Endothelial cell (in vitro differentiated cells): ENCODE results near the gene USP15. TPM values are rescaled to one million over a fixed set of nuclear protein-coding genes. Genes with fewer than 3 reads are reported as not detected.

ENCODE experiments used
- DNase-seq: peaks from one replicate; pipeline ENCODE4 v3.0.0; 2021; ENCODE audit warnings: low spot score
- H3K27ac Mint-ChIP-seq: one replicate; pipeline ENCODE4 v1.8.0; 2021; ENCODE audit warnings: mixed read lengths, inconsistent platforms; ENCODE audit not compliant: unreplicated experiment
- H3K27me3 Mint-ChIP-seq: one replicate; pipeline ENCODE4 v1.8.0; 2021; ENCODE audit warnings: mild to moderate bottlenecking, moderate library complexity, mixed read lengths, inconsistent platforms; ENCODE audit not compliant: unreplicated experiment
- H3K36me3 Mint-ChIP-seq: one replicate; pipeline ENCODE4 v1.8.0; 2021; ENCODE audit warnings: mild to moderate bottlenecking, low read depth, mixed read lengths, inconsistent platforms; ENCODE audit not compliant: unreplicated experiment
- H3K4me1 Mint-ChIP-seq: one replicate; pipeline ENCODE4 v1.8.0; 2021; ENCODE audit warnings: mild to moderate bottlenecking, mixed read lengths, inconsistent platforms; ENCODE audit not compliant: unreplicated experiment
- H3K4me3 Mint-ChIP-seq: one replicate; pipeline ENCODE4 v1.8.0; 2021; ENCODE audit warnings: mild to moderate bottlenecking, mixed read lengths, inconsistent platforms; ENCODE audit not compliant: unreplicated experiment
- H3K9me3 Mint-ChIP-seq: one replicate; pipeline ENCODE4 v1.8.0; 2021; ENCODE audit warnings: mixed read lengths, inconsistent platforms; ENCODE audit not compliant: unreplicated experiment
- total RNA-seq: library from RNA; stranded (reverse); fragmentation: NEBNext Ultra II Directional; extraction: Animal tissue kit (Norgen Biotek cat#: 25700); gene quantifications from one replicate; pipeline ENCODE4 v1.2.1, GENCODE V29; 2021; ENCODE audit not compliant: unreplicated experiment
- TF ChIP-seq, protein P1 (sequence below): fragments of 200-600 bp; sonication (generic); IDR thresholded peaks from one replicate; pipeline ENCODE4 v1.5.0; 2021; ENCODE audit warnings: antibody characterized with exemption; ENCODE audit not compliant: unreplicated experiment

The USP15 gene
- total RNA-seq, 1 donor from 2014 or later, result 98.2 TPM

DNA sequence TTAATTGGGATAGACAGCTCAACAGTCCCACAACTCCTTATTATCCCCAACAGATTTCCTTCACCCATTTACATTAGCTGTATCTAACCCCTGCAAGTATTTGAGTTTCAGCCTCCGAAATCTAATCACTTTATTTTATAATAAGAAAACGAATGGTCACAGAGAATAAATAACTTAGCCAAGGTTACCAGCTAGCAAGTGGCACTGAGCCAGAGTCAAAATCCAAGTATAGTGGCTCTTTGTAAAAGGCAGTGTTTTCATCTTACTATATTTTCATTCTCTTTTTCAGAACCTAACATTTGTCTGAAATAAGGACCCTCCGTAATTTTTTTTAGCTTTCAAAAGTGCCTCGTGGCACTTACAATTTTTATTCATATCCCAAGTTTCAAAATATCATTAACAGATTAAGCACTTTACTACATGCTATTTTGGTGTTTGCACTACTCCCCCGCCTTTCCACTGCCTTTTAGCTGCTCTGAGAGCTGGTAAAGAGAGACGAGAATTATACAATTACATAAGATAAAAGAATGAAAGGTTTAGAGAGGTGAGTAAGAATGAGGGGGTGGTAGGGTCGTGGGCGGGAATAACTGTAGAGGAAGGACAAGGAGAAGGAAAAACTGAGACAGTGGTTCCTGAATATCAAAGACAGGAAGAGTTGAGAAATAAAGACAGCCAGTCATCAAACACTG lies 3.7 kb upstream of the USP15 start:
- TF ChIP-seq, protein P1, sequence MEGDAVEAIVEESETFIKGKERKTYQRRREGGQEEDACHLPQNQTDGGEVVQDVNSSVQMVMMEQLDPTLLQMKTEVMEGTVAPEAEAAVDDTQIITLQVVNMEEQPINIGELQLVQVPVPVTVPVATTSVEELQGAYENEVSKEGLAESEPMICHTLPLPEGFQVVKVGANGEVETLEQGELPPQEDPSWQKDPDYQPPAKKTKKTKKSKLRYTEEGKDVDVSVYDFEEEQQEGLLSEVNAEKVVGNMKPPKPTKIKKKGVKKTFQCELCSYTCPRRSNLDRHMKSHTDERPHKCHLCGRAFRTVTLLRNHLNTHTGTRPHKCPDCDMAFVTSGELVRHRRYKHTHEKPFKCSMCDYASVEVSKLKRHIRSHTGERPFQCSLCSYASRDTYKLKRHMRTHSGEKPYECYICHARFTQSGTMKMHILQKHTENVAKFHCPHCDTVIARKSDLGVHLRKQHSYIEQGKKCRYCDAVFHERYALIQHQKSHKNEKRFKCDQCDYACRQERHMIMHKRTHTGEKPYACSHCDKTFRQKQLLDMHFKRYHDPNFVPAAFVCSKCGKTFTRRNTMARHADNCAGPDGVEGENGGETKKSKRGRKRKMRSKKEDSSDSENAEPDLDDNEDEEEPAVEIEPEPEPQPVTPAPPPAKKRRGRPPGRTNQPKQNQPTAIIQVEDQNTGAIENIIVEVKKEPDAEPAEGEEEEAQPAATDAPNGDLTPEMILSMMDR, result no peak
- Mint-ChIP-seq H3K4me3 (peak overlapping the region; percentile 34), H3K4me1 (peaks cover 23% of the 10 kb centered on the region), H3K27me3 (peaks cover 4% of the 10 kb centered on the region), H3K27ac (peak overlapping the region; percentile 44), H3K36me3 (peaks cover 18% of the 10 kb centered on the region), H3K9me3 (no peaks in the 10 kb centered on the region)
- no peak for DNase-seq

- TF ChIP-seq, protein P1, result no peak
- no peak overlapping the region for H3K27ac Mint-ChIP-seq
- peaks cover 26% of the 10 kb centered on the region for H3K4me1 Mint-ChIP-seq
- no peak for DNase-seq
- H3K27me3 Mint-ChIP-seq, result peaks cover 4% of the 10 kb centered on the region
- H3K36me3 Mint-ChIP-seq, result peaks cover 15% of the 10 kb centered on the region
- no peaks in the 10 kb centered on the region for H3K9me3 Mint-ChIP-seq
- H3K4me3 Mint-ChIP-seq, result no peak overlapping the region
These were observed 2.0 kb upstream of the USP15 start for GRCh38 chr12:62258231-62258630.

GRCh38 chr12:62258941-62259630 lies 1.1 kb upstream of the USP15 start:
- Mint-ChIP-seq H3K27ac (peak overlapping the region; percentile 88), H3K4me1 (peaks cover 29% of the 10 kb centered on the region), H3K27me3 (peaks cover 4% of the 10 kb centered on the region), H3K4me3 (peak overlapping the region; percentile 96), H3K9me3 (no peaks in the 10 kb centered on the region), H3K36me3 (peaks cover 8% of the 10 kb centered on the region)
- DNase-seq, result no peak
- TF ChIP-seq, protein P1, result no peak

GRCh38 chr12:62259631-62259992 lies 592 bp upstream of the USP15 start:
- TF ChIP-seq, protein P1, result no peak
- Mint-ChIP-seq H3K27me3 (peaks cover 4% of the 10 kb centered on the region), H3K4me1 (peaks cover 31% of the 10 kb centered on the region), H3K9me3 (no peaks in the 10 kb centered on the region), H3K4me3 (peak overlapping the region; percentile 96), H3K36me3 (peaks cover 8% of the 10 kb centered on the region), H3K27ac (peak overlapping the region; percentile 88)
- DNase-seq, result no peak
